T-cell (primary cell): Measurements from ENCODE around the gene STARD8. TPM values are rescaled to one million over a fixed set of nuclear protein-coding genes. Genes with fewer than 3 reads are reported as not detected.

Experiments
- ATAC-seq, 4 experiments: fragments of 200-7000 bp in 3 of 4; fragments of 150-1000 bp in 1 of 4; cut with Tn5 transposase; replicated peaks in 1 of 4; 1 replicate in 3 of 4; 2 replicates in 1 of 4; pipeline ENCODE4 v1.10.0; 2021; ENCODE audit warnings: moderate library complexity in 3 of 4, mild to moderate bottlenecking in 2 of 4, moderate number of reproducible peaks in 1 of 4
- CTCF ChIA-PET, 2 donors: fragments of 300-600 bp; sonication (Branson Sonifier 250); formaldehyde crosslinking; loops; one replicate each; lab custom pipeline; 2022; ENCODE audit warnings: antibody characterized with exemption in 2 of 2; lab: Charles Lee
- POLR2A ChIA-PET, 2 donors: fragments of 300-600 bp; sonication (Branson Sonifier 250); formaldehyde crosslinking; loops; one replicate each; lab custom pipeline; 2022; ENCODE audit warnings: antibody characterized with exemption in 2 of 2; lab: Charles Lee
- DNase-seq, 35 experiments: peaks; one replicate each; pipeline versions ENCODE4 v3.0.0 to v3.0.0-alpha.2; 2013 to 2023
- H3K27ac ChIP-seq: one replicate; pipeline ENCODE4 v1.5.1; 2013; ENCODE audit warnings: low read length
- H3K27me3 ChIP-seq, 2 experiments: replicated peaks in 1 of 2; 1 replicate in 1 of 2; 2 replicates in 1 of 2; pipeline versions ENCODE4 v1.6.1 to v1.7.0; 2013; ENCODE audit warnings: low read length in 1 of 2, mixed read lengths in 1 of 2; ENCODE audit not compliant: control insufficient read depth in 2 of 2, insufficient read depth in 2 of 2; ENCODE audit errors: extremely low read depth in 1 of 2
- H3K36me3 ChIP-seq, 2 donors: 1 replicate in 1 of 2; 2 replicates in 1 of 2; pipeline versions ENCODE4 v1.6.1 to v1.7.0; 2013; ENCODE audit warnings: low read length in 1 of 2; ENCODE audit not compliant: control insufficient read depth in 2 of 2, insufficient read depth in 1 of 2; ENCODE audit errors: extremely low read depth in 1 of 2
- H3K4me1 ChIP-seq, 2 experiments: 1 replicate in 1 of 2; 2 replicates in 1 of 2; pipeline versions ENCODE4 v1.6.1 to v1.7.0; 2013; ENCODE audit warnings: low read length in 2 of 2, mixed read lengths in 1 of 2; ENCODE audit not compliant: insufficient read depth in 2 of 2, control insufficient read depth in 1 of 2; ENCODE audit errors: extremely low read depth in 1 of 2
- H3K4me3 ChIP-seq, 2 donors: 1 replicate in 1 of 2; 2 replicates in 1 of 2; pipeline versions ENCODE4 v1.5.1 to v1.7.0; 2013; ENCODE audit warnings: mild to moderate bottlenecking in 2 of 2, low read length in 1 of 2, moderate library complexity in 1 of 2; ENCODE audit not compliant: control insufficient read depth in 1 of 2; ENCODE audit errors: extremely low read depth in 1 of 2
- H3K9me3 ChIP-seq: 2 replicates; pipeline ENCODE4 v1.7.0; 2013
- H3K27ac Mint-ChIP-seq, 2 donors: one replicate each; pipeline ENCODE4 v1.8.0; 2020 to 2021; ENCODE audit warnings: mild to moderate bottlenecking in 2 of 2, mixed read lengths in 2 of 2
- H3K27me3 Mint-ChIP-seq, 2 donors: one replicate each; pipeline ENCODE4 v1.8.0; 2021 to 2022; ENCODE audit warnings: mixed read lengths in 2 of 2
- H3K36me3 Mint-ChIP-seq: one replicate; pipeline ENCODE4 v1.8.0; 2021; ENCODE audit warnings: mixed read lengths
- H3K4me1 Mint-ChIP-seq, 3 donors: one replicate each; pipeline ENCODE4 v1.8.0; 2020 to 2022; ENCODE audit warnings: mixed read lengths in 3 of 3, mild to moderate bottlenecking in 1 of 3
- H3K4me3 Mint-ChIP-seq, 3 donors: one replicate each; pipeline ENCODE4 v1.8.0; 2020 to 2022; ENCODE audit warnings: mild to moderate bottlenecking in 3 of 3, mixed read lengths in 3 of 3, moderate library complexity in 3 of 3
- H3K9me3 Mint-ChIP-seq, 3 donors: one replicate each; pipeline ENCODE4 v1.8.0; 2020 to 2022; ENCODE audit warnings: mixed read lengths in 3 of 3
- WGBS: methylation state at CpG from one replicate; pipeline ENCODE4 v1.1.5; 2013; ENCODE audit warnings: missing lambda C conversion rate; ENCODE audit not compliant: insufficient coverage; 5-methylcytosine and 5-hydroxymethylcytosine counted together
- total RNA-seq, 35 experiments: library from RNA in 6 of 35; stranded (reverse) in 6 of 35; fragments of 120-200 nt in 1 of 35; gene quantifications; one replicate each; pipeline versions ENCODE4 v1.2.1 to v1.2.4 and lab custom pipeline; 2013 to 2026

STARD8 gene
- total RNA-seq, 5 donors from 2014 or later (not counting 1 experiment from before 2014, with no cell fraction given), result 0.13 to 0.64 (median 0.25) TPM

DNA sequence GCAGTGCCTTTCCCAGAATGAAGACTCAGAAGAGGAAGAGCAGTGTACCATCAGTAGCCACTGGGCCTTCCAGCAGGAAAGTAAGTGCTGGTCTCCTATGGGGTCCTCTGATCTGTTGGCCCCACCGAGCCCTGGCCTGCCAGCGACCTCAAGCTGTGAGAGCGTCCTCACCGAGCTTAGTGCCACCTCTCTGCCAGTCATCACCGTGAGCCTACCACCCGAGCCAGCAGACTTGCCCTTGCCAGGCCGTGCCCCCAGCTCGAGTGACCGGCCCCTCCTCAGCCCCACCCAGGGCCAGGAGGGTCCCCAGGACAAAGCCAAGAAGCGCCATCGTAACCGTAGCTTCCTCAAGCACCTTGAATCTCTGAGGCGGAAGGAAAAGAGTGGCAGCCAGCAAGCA, 69.7 kb downstream of the STARD8 start:
- Histone ChIP-seq H3K4me1 (no peaks in the 10 kb centered on the region), H3K4me3 (no peak overlapping the region), H3K27ac (no peak overlapping the region), H3K27me3 (no peaks in the 10 kb centered on the region), H3K36me3 (no peaks in the 10 kb centered on the region), H3K9me3 (no peaks in the 10 kb centered on the region)
- Mint-ChIP-seq H3K4me3 (no peak overlapping the region), H3K27me3 (no peaks in the 10 kb centered on the region), H3K9me3 (no peaks in the 10 kb centered on the region), H3K27ac (no peak overlapping the region), H3K4me1 (no peaks in the 10 kb centered on the region), H3K36me3 (no peaks in the 10 kb centered on the region)
- POLR2A ChIA-PET, result no interaction called here
- no peak for ATAC-seq
- DNase-seq, result no peak
- 82% methylated on average over 9 of the region's 13 CpGs for WGBS
- CTCF ChIA-PET, result no interaction called here

- no peaks in the 10 kb centered on the region for H3K36me3 ChIP-seq
These were observed 70.4 kb downstream of the STARD8 start for GRCh38 chrX:68717663-68718442.

DNA sequence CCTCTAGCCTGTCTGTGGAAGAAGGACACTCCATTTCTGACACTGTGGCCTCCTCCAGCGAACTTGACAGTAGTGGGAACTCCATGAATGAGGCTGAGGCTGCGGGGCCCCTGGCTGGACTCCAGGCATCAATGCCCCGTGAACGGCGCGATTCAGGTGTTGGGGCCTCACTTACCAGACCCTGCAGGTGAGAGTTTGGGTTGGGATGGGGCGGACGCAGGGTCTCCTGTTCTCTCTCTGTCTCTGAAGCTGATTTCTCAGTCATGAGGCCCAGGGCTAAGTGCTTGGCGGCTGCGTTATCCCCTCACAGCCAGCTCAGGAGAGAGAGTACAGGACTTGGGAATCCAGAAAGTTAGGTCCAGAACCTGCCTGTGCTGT, 71.0 kb downstream of the STARD8 start:
- no peak overlapping the region for H3K27ac Mint-ChIP-seq
- no peak overlapping the region for H3K4me3 Mint-ChIP-seq
- no peaks in the 10 kb centered on the region for H3K4me1 Mint-ChIP-seq
- CTCF ChIA-PET, result no interaction called here
- Histone ChIP-seq H3K36me3 (no peaks in the 10 kb centered on the region), H3K4me3 (no peak overlapping the region), H3K9me3 (no peaks in the 10 kb centered on the region), H3K27me3 (no peaks in the 10 kb centered on the region), H3K4me1 (no peaks in the 10 kb centered on the region), H3K27ac (no peak overlapping the region)
- 100% methylated on average over 2 of the region's 10 CpGs for WGBS
- H3K9me3 Mint-ChIP-seq, result no peaks in the 10 kb centered on the region
- DNase-seq, result no peak
- POLR2A ChIA-PET, result no interaction called here
- no peaks in the 10 kb centered on the region for H3K27me3 Mint-ChIP-seq
- no peak for ATAC-seq
- no peaks in the 10 kb centered on the region for H3K36me3 Mint-ChIP-seq

More at GRCh38 chrX:68717663-68718442, 70.4 kb downstream of the STARD8 start:
- H3K27me3 ChIP-seq, result no peaks in the 10 kb centered on the region
- H3K9me3 Mint-ChIP-seq, result no peaks in the 10 kb centered on the region
- H3K27me3 Mint-ChIP-seq, result no peaks in the 10 kb centered on the region
- ChIA-PET CTCF (no interaction called here), POLR2A (no interaction called here)
- no peaks in the 10 kb centered on the region for H3K4me1 Mint-ChIP-seq
- H3K9me3 ChIP-seq, result no peaks in the 10 kb centered on the region
- no peak overlapping the region for H3K27ac Mint-ChIP-seq
- WGBS, result 89% methylated on average over 13 of the region's 24 CpGs
- DNase-seq (no peak), ATAC-seq (no peak)
- no peaks in the 10 kb centered on the region for H3K4me1 ChIP-seq
- H3K36me3 Mint-ChIP-seq, result no peaks in the 10 kb centered on the region
- H3K4me3 ChIP-seq, result no peak overlapping the region
- H3K27ac ChIP-seq, result no peak overlapping the region
- H3K4me3 Mint-ChIP-seq, result no peak overlapping the region

DNA sequence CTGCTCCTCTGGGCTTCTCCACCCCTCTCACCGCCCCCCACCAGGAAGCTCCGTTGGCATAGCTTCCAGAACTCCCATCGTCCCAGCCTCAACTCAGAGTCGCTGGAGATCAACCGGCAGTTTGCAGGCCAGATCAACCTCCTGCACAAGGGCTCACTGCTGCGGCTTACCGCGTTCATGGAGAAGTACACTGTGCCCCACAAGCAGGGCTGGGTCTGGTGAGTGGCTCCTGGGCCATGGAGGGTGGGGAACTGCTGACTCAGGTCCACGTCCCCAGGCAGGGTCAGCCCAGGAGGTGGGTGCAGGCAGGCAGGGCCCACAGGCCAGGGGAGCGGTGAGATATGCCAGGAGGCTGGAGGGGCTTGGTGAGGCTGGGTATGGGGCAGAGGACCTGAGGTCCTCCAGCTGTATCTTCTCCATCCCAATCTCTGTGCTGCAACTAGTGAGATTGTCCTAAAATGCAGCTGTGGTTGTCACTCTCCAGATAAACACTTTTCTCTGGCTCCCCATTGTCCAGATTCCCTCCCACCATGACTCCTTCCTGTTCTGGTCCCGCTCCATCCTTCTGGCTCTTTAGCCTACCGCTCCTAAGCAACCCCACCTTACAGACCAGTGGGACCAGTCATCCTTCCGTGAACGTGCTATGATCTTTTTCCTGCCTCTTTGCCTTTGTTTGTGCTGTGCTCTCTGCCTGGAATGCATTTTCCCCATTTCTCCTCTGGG, 71.9 kb downstream of the STARD8 start:
- H3K4me1 Mint-ChIP-seq, result no peaks in the 10 kb centered on the region
- ChIA-PET CTCF (no interaction called here), POLR2A (interaction anchor here in 1 of 2 donors (0.6 kb wide), 1 partner anchor 1898 kb away, joined by 3 read pairs; no protein-coding TSS in a partner anchor)

GRCh38 chrX:68719904-68720614, 72.6 kb downstream of the STARD8 start:
- ATAC-seq (no peak), DNase-seq (no peak)
- no peaks in the 10 kb centered on the region for H3K27me3 Mint-ChIP-seq
- H3K27me3 ChIP-seq, result peaks cover 0 to 2% of the 10 kb centered on the region in 2 experiments
- H3K9me3 ChIP-seq, result no peaks in the 10 kb centered on the region
- H3K27ac Mint-ChIP-seq, result no peak overlapping the region
- no peaks in the 10 kb centered on the region for H3K36me3 Mint-ChIP-seq
- no peaks in the 10 kb centered on the region for H3K4me1 ChIP-seq
- CTCF ChIA-PET, result no interaction called here
- WGBS, result 89% methylated on average over 7 of the region's 11 CpGs
- POLR2A ChIA-PET, result no interaction called here
- no peak overlapping the region for H3K27ac ChIP-seq
- no peak overlapping the region for H3K4me3 ChIP-seq
- H3K4me1 Mint-ChIP-seq, result no peaks in the 10 kb centered on the region
- no peaks in the 10 kb centered on the region for H3K36me3 ChIP-seq
- no peak overlapping the region for H3K4me3 Mint-ChIP-seq
- H3K9me3 Mint-ChIP-seq, result no peaks in the 10 kb centered on the region

More for the DNA sequence above, 71.9 kb downstream of the STARD8 start:
- H3K36me3 ChIP-seq, result no peaks in the 10 kb centered on the region
- WGBS, result 93% methylated on average over 6 of the region's 14 CpGs
- no peaks in the 10 kb centered on the region for H3K9me3 ChIP-seq
- DNase-seq (no peak), ATAC-seq (no peak)
- Mint-ChIP-seq H3K36me3 (no peaks in the 10 kb centered on the region), H3K27me3 (no peaks in the 10 kb centered on the region), H3K9me3 (no peaks in the 10 kb centered on the region), H3K4me3 (no peak overlapping the region), H3K27ac (no peak overlapping the region)
- no peaks in the 10 kb centered on the region for H3K4me1 ChIP-seq
- H3K27ac ChIP-seq, result no peak overlapping the region
- H3K4me3 ChIP-seq, result no peak overlapping the region
- peaks cover 0 to 2% of the 10 kb centered on the region in 2 experiments for H3K27me3 ChIP-seq

DNA sequence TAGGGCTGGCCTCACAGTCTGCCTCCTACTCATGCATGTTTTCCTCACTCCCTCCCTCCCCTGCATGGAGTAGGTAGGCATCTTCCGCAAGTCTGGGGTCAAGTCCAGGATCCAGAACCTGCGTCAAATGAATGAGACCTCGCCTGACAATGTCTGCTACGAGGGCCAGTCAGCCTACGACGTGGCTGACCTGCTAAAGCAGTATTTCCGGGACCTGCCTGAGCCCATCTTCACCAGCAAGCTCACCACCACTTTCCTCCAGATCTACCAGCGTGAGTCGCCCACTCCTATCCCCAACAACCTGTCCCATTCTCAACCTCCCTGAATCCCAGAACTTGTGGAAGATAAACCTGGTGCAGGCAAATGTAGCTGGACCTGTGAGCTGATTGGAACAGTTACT, 73.4 kb downstream of the STARD8 start:
- Histone ChIP-seq H3K27me3 (peaks cover 0 to 2% of the 10 kb centered on the region in 2 experiments), H3K27ac (no peak overlapping the region), H3K4me3 (no peak overlapping the region), H3K4me1 (no peaks in the 10 kb centered on the region), H3K36me3 (no peaks in the 10 kb centered on the region), H3K9me3 (no peaks in the 10 kb centered on the region)
- DNase-seq, result no peak
- no peaks in the 10 kb centered on the region for H3K9me3 Mint-ChIP-seq
- H3K27me3 Mint-ChIP-seq, result no peaks in the 10 kb centered on the region
- WGBS, result 84% methylated on average over 5 of the region's 9 CpGs
- H3K27ac Mint-ChIP-seq, result no peak overlapping the region
- H3K4me1 Mint-ChIP-seq, result no peaks in the 10 kb centered on the region
- no peaks in the 10 kb centered on the region for H3K36me3 Mint-ChIP-seq
- no peak for ATAC-seq
- CTCF ChIA-PET, result no interaction called here
- POLR2A ChIA-PET, result no interaction called here
- H3K4me3 Mint-ChIP-seq, result no peak overlapping the region
